ENCODE measurements around the gene FABP6. TPM values are rescaled to one million over a fixed set of nuclear protein-coding genes. Genes with fewer than 3 reads are reported as not detected.

Gene FABP6
- total and polyA plus RNA-seq, 3 donors from 2014 or later: 0.94 to 4.0 (median 1.5) TPM

DNA sequence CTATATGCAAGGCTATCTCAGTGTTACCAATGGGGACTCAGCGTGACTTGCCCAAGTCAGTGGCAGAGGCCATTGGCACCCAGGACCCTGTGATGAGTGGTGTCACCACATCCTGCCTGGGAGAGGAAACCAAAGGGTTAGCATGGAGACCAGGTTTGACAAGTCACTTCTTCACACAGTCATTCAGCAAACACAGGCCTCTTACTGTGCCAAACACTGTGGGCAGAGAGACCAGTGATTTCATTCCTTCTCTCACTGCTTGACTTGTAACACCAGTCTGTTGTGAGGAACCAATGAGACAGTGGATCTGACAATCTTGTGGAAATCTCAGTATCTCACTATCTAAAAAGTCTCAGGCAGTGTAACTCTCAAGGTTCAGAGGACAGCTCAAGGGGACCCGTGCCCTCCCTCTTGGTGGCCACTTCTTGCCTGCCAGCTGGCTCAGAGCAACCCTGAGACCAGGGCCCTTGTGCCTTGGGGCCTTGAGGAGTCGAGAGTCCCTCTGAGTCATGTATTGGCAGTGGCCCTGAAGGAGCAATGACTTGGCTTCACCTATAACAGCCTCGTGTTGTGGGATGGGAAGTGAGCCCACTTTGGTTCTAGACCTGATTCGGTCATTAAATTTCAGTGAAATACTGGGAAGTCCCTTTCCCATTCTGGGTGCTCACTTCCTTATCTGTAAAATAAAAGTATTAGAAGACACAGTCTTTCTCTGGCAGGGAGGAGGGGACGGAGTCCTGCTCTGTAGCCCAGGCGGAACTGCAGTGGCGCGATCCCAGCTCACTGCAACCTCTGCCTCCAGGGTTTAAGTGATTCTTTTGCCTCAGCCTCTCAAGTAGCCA lies 1.6 kb downstream of the FABP6 start:
- 60 to 88% methylated on average over 7 to 9 of the region's 9 CpGs for WGBS, 2 donors
- H3K27me3 ChIP-seq: no peaks in the 10 kb centered on the region
- H3K36me3 ChIP-seq (ENCODE audit: low read depth, missing control alignments): no peaks in the 10 kb centered on the region
- peak; percentile 43 for DNase-seq
- no peak overlapping the region for H3K4me3 ChIP-seq
- no peaks in the 10 kb centered on the region for H3K4me1 ChIP-seq
- no peaks in the 10 kb centered on the region for H3K9me3 ChIP-seq
- intact Hi-C loops (cut with DNase I; ENCODE audit: low total_unique reads): no loop called here
- no peak overlapping the region for H3K27ac ChIP-seq
- TF ChIP-seq POLR2A (IDR thresholded peaks at IDR 0.05): no peak
- TF ChIP-seq, protein P1, sequence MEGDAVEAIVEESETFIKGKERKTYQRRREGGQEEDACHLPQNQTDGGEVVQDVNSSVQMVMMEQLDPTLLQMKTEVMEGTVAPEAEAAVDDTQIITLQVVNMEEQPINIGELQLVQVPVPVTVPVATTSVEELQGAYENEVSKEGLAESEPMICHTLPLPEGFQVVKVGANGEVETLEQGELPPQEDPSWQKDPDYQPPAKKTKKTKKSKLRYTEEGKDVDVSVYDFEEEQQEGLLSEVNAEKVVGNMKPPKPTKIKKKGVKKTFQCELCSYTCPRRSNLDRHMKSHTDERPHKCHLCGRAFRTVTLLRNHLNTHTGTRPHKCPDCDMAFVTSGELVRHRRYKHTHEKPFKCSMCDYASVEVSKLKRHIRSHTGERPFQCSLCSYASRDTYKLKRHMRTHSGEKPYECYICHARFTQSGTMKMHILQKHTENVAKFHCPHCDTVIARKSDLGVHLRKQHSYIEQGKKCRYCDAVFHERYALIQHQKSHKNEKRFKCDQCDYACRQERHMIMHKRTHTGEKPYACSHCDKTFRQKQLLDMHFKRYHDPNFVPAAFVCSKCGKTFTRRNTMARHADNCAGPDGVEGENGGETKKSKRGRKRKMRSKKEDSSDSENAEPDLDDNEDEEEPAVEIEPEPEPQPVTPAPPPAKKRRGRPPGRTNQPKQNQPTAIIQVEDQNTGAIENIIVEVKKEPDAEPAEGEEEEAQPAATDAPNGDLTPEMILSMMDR (IDR thresholded peaks at IDR 0.05): no peak

DNA sequence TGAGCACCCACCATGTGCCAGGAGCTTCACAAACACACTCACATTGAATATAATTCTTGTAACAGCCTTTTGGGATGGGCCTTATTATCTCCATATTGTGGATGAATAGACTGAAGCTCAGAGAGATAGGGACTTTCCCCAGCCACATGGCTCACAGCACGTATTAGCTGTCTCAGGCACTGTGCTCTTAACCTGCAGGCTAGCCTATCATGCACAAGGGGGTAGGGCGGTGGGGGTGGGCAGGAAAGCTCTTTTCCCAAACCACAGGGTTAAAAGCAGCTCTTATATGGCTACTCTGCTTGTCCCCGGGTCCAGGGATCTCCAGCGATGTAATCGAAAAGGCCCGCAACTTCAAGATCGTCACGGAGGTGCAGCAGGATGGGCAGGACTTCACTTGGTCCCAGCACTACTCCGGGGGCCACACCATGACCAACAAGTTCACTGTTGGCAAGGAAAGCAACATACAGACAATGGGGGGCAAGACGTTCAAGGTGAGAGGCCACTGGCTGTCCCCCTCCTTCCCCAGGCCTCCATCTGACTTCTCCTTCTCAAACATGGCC lies 2.6 kb downstream of the FABP6 start:
- 85% methylated on average over 9 to 10 of the region's 10 CpGs for WGBS, 2 donors
- no peaks in the 10 kb centered on the region for H3K9me3 ChIP-seq
- TF ChIP-seq, protein P1 (IDR thresholded peaks at IDR 0.05): no peak
- no peak for TF ChIP-seq POLR2A (IDR thresholded peaks at IDR 0.05)
- no peaks in the 10 kb centered on the region for H3K4me1 ChIP-seq
- intact Hi-C loops (cut with DNase I; ENCODE audit: low total_unique reads): no loop called here
- no peaks in the 10 kb centered on the region for H3K27me3 ChIP-seq
- no peak for DNase-seq
- no peak overlapping the region for H3K4me3 ChIP-seq
- no peak overlapping the region for H3K27ac ChIP-seq
- no peaks in the 10 kb centered on the region for H3K36me3 ChIP-seq (ENCODE audit: low read depth, missing control alignments)

DNA sequence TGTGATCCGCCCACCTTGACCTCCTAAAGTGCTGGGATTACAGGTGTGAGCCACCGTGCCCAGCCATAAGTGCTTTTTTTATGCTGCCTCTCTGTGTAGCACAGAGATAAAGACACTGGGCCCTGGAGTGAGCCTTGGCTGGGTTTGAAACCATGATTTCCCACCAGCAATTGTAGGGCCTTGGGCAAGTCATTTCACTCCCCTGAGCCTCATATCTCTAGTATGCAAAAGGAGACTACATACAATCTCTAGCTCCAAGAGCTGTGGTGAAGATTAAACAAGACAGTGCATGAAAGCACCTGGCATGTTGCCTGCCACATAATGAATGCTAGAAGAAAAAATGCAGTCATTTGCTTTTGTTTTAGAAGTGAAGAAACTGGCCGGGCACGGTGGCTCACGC lies 3.9 kb downstream of the FABP6 start:
- no peak for DNase-seq

DNA sequence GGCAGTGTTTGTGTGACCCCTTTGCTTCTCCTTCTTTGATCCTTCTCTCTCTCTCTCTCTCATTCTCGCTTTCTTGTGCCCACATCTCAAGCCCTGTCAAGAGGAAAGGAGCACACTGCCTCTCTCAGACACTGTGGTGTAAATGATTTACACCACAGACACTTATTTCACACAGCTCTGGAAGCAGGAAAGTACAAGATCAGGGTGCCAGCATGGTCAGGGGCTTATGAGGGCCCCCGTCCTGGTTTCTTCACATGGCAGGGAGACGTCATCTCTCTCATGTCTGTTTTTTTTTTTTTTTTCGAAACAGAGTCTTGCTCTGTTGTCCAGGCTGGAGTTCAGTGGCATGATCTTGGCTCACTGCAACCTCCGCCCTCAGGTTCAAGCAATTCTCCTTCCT lies 6.4 kb downstream of the FABP6 start:
- Histone ChIP-seq H3K4me1 (peaks cover 12% of the 10 kb centered on the region), H3K4me3 (no peak overlapping the region), H3K36me3 (ENCODE audit: low read depth, missing control alignments) (no peaks in the 10 kb centered on the region), H3K27ac (no peak overlapping the region), H3K9me3 (no peaks in the 10 kb centered on the region), H3K27me3 (no peaks in the 10 kb centered on the region)
- WGBS, 2 donors: 85 to 91% methylated on average over 5 of the region's 5 CpGs
- TF ChIP-seq POLR2A (IDR thresholded peaks at IDR 0.05): no peak
- TF ChIP-seq, protein P1 (IDR thresholded peaks at IDR 0.05): no peak
- intact Hi-C loops (cut with DNase I; ENCODE audit: low total_unique reads): no loop called here
- no peak for DNase-seq

More for the DNA sequence above, 3.9 kb downstream of the FABP6 start:
- no peak overlapping the region for H3K4me3 ChIP-seq
- WGBS, 2 donors: 89 to 93% methylated on average over 5 of the region's 5 CpGs
- intact Hi-C loops (cut with DNase I; ENCODE audit: low total_unique reads): no loop called here
- H3K9me3 ChIP-seq: no peaks in the 10 kb centered on the region
- no peaks in the 10 kb centered on the region for H3K36me3 ChIP-seq (ENCODE audit: low read depth, missing control alignments)
- TF ChIP-seq, protein P1 (IDR thresholded peaks at IDR 0.05): no peak
- TF ChIP-seq POLR2A (IDR thresholded peaks at IDR 0.05): no peak
- peaks cover 6% of the 10 kb centered on the region for H3K4me1 ChIP-seq
- no peaks in the 10 kb centered on the region for H3K27me3 ChIP-seq
- H3K27ac ChIP-seq: no peak overlapping the region

All from testis (tissue), 3 donors.